ENCODE measurements around the gene DNAH2. TPM values are rescaled to one million over a fixed set of nuclear protein-coding genes. Genes with fewer than 3 reads are reported as not detected.

Gene DNAH2
- total RNA-seq, 3 donors from 2014 or later: 0.16 to 1.5 (median 0.98) TPM

DNA sequence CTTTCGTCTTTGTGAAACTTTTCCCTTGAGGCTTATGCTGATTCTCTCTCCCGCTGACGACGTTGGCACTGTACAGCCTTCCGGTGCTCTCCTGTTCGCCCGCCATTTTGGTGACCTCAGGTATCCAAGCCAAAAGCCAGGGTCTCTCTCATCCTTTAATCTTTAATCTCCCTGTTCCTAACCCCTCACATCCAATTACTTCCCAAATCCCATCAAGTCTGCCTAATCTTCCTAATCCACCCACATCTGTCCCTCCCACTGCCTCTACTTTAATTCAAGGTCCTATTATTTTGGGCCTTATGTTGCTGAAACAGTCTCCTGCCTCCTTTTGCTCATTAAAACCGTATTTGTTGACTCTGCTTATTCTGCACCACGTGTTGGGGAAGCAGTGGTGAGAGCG is 22.0 kb upstream of the DNAH2 start:
- no peak for DNase-seq (ENCODE audit: low spot score in 2 of 2)
- Histone ChIP-seq H3K27ac (no peak overlapping the region), H3K4me3 (no peak overlapping the region), H3K9me3 (no peaks in the 10 kb centered on the region), H3K27me3 (no peaks in the 10 kb centered on the region), H3K4me1 (no peaks in the 10 kb centered on the region), H3K36me3 (no peaks in the 10 kb centered on the region)
- TF ChIP-seq POLR2A (IDR thresholded peaks at IDR 0.05) (no peak), POLR2AphosphoS5 (IDR thresholded peaks at IDR 0.05) (no peak)
- TF ChIP-seq, protein P1, sequence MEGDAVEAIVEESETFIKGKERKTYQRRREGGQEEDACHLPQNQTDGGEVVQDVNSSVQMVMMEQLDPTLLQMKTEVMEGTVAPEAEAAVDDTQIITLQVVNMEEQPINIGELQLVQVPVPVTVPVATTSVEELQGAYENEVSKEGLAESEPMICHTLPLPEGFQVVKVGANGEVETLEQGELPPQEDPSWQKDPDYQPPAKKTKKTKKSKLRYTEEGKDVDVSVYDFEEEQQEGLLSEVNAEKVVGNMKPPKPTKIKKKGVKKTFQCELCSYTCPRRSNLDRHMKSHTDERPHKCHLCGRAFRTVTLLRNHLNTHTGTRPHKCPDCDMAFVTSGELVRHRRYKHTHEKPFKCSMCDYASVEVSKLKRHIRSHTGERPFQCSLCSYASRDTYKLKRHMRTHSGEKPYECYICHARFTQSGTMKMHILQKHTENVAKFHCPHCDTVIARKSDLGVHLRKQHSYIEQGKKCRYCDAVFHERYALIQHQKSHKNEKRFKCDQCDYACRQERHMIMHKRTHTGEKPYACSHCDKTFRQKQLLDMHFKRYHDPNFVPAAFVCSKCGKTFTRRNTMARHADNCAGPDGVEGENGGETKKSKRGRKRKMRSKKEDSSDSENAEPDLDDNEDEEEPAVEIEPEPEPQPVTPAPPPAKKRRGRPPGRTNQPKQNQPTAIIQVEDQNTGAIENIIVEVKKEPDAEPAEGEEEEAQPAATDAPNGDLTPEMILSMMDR (IDR thresholded peaks at IDR 0.05): no peak
- intact Hi-C loops (cut with DNase I; ENCODE audit: low total_unique reads): no loop called here

GRCh38 chr17:7697828-7698588 is 19.5 kb upstream of the DNAH2 start:
- Histone ChIP-seq H3K4me1 (no peaks in the 10 kb centered on the region), H3K27ac (no peak overlapping the region), H3K9me3 (no peaks in the 10 kb centered on the region), H3K27me3 (no peaks in the 10 kb centered on the region), H3K4me3 (no peak overlapping the region), H3K36me3 (no peaks in the 10 kb centered on the region)
- no peak for DNase-seq (ENCODE audit: low spot score in 2 of 2)
- TF ChIP-seq POLR2AphosphoS5 (IDR thresholded peaks at IDR 0.05) (no peak), POLR2A (IDR thresholded peaks at IDR 0.05) (no peak)
- TF ChIP-seq, protein P1 (IDR thresholded peaks at IDR 0.05): no peak
- intact Hi-C loops (cut with DNase I; ENCODE audit: low total_unique reads): no loop called here

- intact Hi-C loops (cut with DNase I; ENCODE audit: low total_unique reads): no loop called here
- peaks cover 0 to 2% of the 10 kb centered on the region in 2 donors for H3K4me1 ChIP-seq
- no peaks in the 10 kb centered on the region for H3K36me3 ChIP-seq
- no peak for TF ChIP-seq POLR2A (IDR thresholded peaks at IDR 0.05)
- TF ChIP-seq, protein P1 (IDR thresholded peaks at IDR 0.05): no peak
- TF ChIP-seq POLR2AphosphoS5 (IDR thresholded peaks at IDR 0.05): no peak
- H3K9me3 ChIP-seq: no peaks in the 10 kb centered on the region
- no peak overlapping the region for H3K4me3 ChIP-seq
- H3K27me3 ChIP-seq: peaks cover 0 to 2% of the 10 kb centered on the region in 2 donors
- no peak for DNase-seq (ENCODE audit: low spot score in 2 of 2)
- H3K27ac ChIP-seq: no peak overlapping the region
These were observed 17.0 kb upstream of the DNAH2 start for GRCh38 chr17:7700510-7700909.

- H3K4me3 ChIP-seq: no peak overlapping the region
- peaks cover 0 to 2% of the 10 kb centered on the region in 2 donors for H3K27me3 ChIP-seq
- intact Hi-C loops (cut with DNase I; ENCODE audit: low total_unique reads): no loop called here
- DNase-seq (ENCODE audit: low spot score in 2 of 2): no peak
- no peaks in the 10 kb centered on the region for H3K9me3 ChIP-seq
- H3K4me1 ChIP-seq: peaks cover 0 to 2% of the 10 kb centered on the region in 2 donors
- H3K27ac ChIP-seq: no peak overlapping the region
- H3K36me3 ChIP-seq: no peaks in the 10 kb centered on the region
- TF ChIP-seq POLR2AphosphoS5 (IDR thresholded peaks at IDR 0.05) (no peak), POLR2A (IDR thresholded peaks at IDR 0.05) (no peak)
- TF ChIP-seq, protein P1 (IDR thresholded peaks at IDR 0.05): no peak
These were observed 15.9 kb upstream of the DNAH2 start for GRCh38 chr17:7701681-7702080.

GRCh38 chr17:7702776-7703175 is 14.8 kb upstream of the DNAH2 start:
- intact Hi-C loops (cut with DNase I; ENCODE audit: low total_unique reads): no loop called here
- TF ChIP-seq, protein P1 (IDR thresholded peaks at IDR 0.05): no peak
- TF ChIP-seq POLR2AphosphoS5 (IDR thresholded peaks at IDR 0.05): no peak
- TF ChIP-seq POLR2A (IDR thresholded peaks at IDR 0.05): no peak
- Histone ChIP-seq H3K4me1 (peaks cover 0 to 2% of the 10 kb centered on the region in 2 donors), H3K36me3 (no peaks in the 10 kb centered on the region), H3K27ac (no peak overlapping the region), H3K9me3 (no peaks in the 10 kb centered on the region), H3K27me3 (peaks cover 0 to 2% of the 10 kb centered on the region in 2 donors), H3K4me3 (no peak overlapping the region)
- DNase-seq (ENCODE audit: low spot score in 2 of 2): no peak

All from breast epithelium (tissue), 4 donors.